HL-60 (cell line): ENCODE measurements around the gene SYP.

Experiments used
- DNase-seq, 2 experiments: peaks; one replicate each; pipeline ENCODE4 v3.0.0-alpha.2; 2010 to 2020; ENCODE audit warnings: low read depth in 1 of 2, low spot score in 1 of 2
- H3K27ac ChIP-seq: fragments of 250-450 bp; sonication (Bioruptor Pico); replicated peaks from 2 replicates; pipeline ENCODE4 v1.5.1; 2020; ENCODE audit warnings: mild to moderate bottlenecking, moderate library complexity
- H3K27me3 ChIP-seq: fragments of 250-450 bp; sonication (Bioruptor Pico); 2 replicates; pipeline ENCODE4 v1.5.1; 2021; ENCODE audit warnings: mild to moderate bottlenecking, moderate library complexity; ENCODE audit not compliant: insufficient read depth, poor library complexity, severe bottlenecking
- H3K4me3 ChIP-seq: replicated peaks from 2 replicates; pipeline ENCODE4 v1.5.1; 2011; ENCODE audit warnings: mild to moderate bottlenecking, control low read depth, low read length; ENCODE audit not compliant: insufficient read depth
- CTCF ChIP-seq: IDR thresholded peaks from one replicate; pipeline ENCODE4 v1.5.1; 2011; ENCODE audit warnings: low read length, control low read depth, inconsistent platforms; ENCODE audit not compliant: insufficient read depth
- GABPA ChIP-seq: IDR thresholded peaks from 2 replicates; pipeline ENCODE4 v1.6.1; 2012; ENCODE audit warnings: low read depth
- POLR2AphosphoS5 ChIP-seq: IDR thresholded peaks from 2 replicates; pipeline ENCODE4 v1.6.1; 2012; ENCODE audit warnings: low read depth
- REST ChIP-seq: IDR thresholded peaks from 2 replicates; pipeline ENCODE4 v1.6.1; 2012; ENCODE audit warnings: low read depth; ENCODE audit not compliant: insufficient replicate concordance
- SPI1 ChIP-seq: IDR thresholded peaks from 2 replicates; pipeline ENCODE4 v1.6.1; 2012; ENCODE audit warnings: low read depth, mild to moderate bottlenecking, borderline replicate concordance

Gene SYP

GRCh38 chrX:49233176-49233575 lies 33.2 kb upstream of the SYP start, which contains the start of gene CACNA1F:
CACNA1F (minus strand) TSS chrX:49233340; CDS start chrX:49233309, 31 bp downstream.
- Histone ChIP-seq H3K27ac (no peak within 1 kb of the TSS), H3K27me3 (no peaks in the 10 kb centered on the region), H3K4me3 (no peak within 1 kb of the TSS)
- TF ChIP-seq CTCF (no peak), REST (no peak), POLR2AphosphoS5 (no peak), SPI1 (no peak), GABPA (no peak)
- DNase-seq: no peak

- Histone ChIP-seq H3K4me3 (no peak overlapping the region), H3K27me3 (no peaks in the 10 kb centered on the region), H3K27ac (no peak overlapping the region)
- TF ChIP-seq REST: no peak
- TF ChIP-seq POLR2AphosphoS5: no peak
- no peak for TF ChIP-seq GABPA
- no peak for TF ChIP-seq SPI1
- TF ChIP-seq CTCF: no peak
- DNase-seq: no peak
Measured at GRCh38 chrX:49232525-49232924, 32.5 kb upstream of the SYP start.

DNA sequence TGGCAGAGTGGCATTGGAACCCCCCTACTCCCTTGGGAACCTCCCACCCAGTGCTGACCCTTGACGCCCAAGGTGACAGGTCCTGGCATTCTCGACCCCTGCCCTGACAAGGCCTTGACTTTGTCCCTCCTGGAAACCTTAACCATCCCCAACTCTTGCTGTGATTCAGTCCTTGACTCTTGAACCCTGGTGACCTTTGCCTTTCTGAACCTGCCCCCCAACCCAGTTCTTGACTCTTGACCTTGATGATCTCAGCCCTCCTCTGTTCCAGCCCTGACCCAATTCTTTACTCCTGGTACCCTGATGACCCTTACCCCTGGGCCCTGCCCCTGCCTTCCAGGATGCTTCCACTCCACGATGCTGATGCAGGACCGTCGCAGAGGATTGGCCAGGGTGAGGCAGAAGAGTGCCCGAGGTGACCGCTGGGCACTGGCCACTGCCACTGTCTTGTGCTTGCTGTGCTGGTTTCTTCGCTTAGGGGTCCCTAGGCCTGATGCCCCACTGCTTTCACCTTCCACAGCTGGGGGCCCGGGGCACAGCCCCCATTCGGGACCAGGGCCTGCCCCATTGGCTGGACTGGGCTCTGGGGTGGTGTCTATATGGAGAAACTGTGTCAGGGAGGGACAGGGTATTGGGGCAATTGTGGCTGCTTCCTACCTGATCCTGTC lies 31.5 kb upstream of the SYP start:
- no peak for DNase-seq

More for the DNA sequence above, 31.5 kb upstream of the SYP start:
- H3K4me3 ChIP-seq: no peak overlapping the region
- TF ChIP-seq CTCF: no peak
- no peak for TF ChIP-seq REST
- TF ChIP-seq SPI1: no peak
- TF ChIP-seq GABPA: no peak
- TF ChIP-seq POLR2AphosphoS5: no peak
- H3K27me3 ChIP-seq: no peaks in the 10 kb centered on the region
- H3K27ac ChIP-seq: no peak overlapping the region
